ENCODE measurements around the gene PTPRN2.

PTPRN2 gene

DNA sequence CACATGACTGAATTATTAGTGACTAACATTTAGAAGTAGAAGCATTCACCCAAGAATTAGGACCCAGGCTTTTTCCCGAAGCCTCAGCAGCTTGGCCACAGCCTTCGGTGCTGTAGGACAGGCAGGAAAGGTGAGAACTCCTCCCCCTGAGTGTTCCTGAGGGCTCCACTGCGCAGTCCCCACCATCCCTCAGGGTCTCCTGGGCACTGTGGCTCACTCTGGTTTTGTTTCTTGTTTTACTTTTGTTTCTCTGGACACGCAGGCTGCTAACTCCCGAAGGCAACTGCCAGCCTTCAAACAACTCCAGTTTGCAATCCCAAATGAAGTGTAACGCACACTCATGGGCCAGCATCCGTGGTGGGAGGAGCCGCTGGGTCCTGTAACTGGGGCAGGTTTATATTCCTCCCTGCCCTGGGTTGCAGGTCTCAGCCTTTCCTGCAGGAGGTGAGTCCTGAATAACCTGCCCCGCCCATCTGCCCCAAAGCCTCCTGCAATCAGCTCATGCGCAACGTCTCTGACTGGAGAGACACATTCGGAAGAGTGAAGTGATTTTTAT, 492.9 kb downstream of the PTPRN2 start:
- no peak for DNase-seq (ENCODE audit: low read depth)
- TF ChIP-seq, protein P1, sequence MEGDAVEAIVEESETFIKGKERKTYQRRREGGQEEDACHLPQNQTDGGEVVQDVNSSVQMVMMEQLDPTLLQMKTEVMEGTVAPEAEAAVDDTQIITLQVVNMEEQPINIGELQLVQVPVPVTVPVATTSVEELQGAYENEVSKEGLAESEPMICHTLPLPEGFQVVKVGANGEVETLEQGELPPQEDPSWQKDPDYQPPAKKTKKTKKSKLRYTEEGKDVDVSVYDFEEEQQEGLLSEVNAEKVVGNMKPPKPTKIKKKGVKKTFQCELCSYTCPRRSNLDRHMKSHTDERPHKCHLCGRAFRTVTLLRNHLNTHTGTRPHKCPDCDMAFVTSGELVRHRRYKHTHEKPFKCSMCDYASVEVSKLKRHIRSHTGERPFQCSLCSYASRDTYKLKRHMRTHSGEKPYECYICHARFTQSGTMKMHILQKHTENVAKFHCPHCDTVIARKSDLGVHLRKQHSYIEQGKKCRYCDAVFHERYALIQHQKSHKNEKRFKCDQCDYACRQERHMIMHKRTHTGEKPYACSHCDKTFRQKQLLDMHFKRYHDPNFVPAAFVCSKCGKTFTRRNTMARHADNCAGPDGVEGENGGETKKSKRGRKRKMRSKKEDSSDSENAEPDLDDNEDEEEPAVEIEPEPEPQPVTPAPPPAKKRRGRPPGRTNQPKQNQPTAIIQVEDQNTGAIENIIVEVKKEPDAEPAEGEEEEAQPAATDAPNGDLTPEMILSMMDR (conservative IDR thresholded peaks at IDR 0.05; ENCODE audit: low read length): no peak

DNA sequence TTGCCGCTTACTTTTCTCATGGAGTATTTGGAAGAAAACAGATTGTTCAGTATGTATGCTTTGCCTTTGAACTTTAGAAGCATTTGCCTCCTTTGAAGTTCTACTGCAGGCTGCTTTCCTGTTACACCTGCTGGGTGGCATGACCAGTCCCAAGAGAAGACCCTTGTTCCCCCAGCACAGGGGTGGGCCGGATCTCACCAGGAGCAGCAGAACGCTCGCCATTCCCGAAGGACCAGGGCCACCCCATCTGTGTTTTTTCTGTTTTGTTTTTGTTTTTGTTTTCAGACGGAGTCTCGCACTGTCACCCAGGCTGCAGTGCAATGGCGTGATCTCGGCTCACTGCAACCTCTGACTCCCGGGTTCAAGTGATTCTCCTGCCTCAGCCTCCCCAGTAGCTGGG, 493.6 kb downstream of the PTPRN2 start:
- no peak for DNase-seq (ENCODE audit: low read depth)
- H3K4me3 ChIP-seq (ENCODE audit: low read length): no peak overlapping the region
- TF ChIP-seq, protein P1 (conservative IDR thresholded peaks at IDR 0.05; ENCODE audit: low read length): no peak

More for the DNA sequence above, 492.9 kb downstream of the PTPRN2 start:
- H3K4me3 ChIP-seq (ENCODE audit: low read length): no peak overlapping the region

DNA sequence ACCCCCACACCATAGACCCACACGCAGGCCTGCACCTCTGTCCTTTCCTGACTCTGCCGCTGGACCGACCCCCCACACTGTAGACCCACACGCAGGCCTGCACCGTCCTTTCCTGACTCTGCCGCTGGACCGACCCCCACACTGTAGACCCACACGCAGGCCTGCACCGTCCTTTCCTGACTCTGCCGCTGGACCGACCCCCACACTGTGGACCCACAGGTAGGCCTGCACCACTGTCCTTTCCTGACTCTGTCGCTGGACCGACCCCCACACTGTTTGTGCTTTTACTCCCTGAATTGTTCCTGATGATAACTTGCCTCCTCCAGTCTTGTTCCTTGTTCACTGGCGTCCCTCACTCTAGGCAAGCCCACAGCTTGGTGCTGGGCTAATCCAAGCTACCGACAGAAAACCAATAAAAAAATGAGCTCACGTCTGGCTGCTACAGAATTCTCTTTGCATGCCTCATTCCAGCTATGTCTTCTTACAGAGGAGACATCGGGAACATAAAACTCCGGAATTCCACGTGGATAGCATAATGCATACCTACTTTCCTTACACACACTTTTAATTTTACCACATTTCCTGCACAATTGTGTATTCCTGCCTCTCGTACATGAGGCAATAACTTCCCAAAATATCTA, 494.3 kb downstream of the PTPRN2 start:
- no peak overlapping the region for H3K4me3 ChIP-seq (ENCODE audit: low read length)
- DNase-seq (ENCODE audit: low read depth): no peak
- TF ChIP-seq, protein P1 (conservative IDR thresholded peaks at IDR 0.05; ENCODE audit: low read length): no peak

DNA sequence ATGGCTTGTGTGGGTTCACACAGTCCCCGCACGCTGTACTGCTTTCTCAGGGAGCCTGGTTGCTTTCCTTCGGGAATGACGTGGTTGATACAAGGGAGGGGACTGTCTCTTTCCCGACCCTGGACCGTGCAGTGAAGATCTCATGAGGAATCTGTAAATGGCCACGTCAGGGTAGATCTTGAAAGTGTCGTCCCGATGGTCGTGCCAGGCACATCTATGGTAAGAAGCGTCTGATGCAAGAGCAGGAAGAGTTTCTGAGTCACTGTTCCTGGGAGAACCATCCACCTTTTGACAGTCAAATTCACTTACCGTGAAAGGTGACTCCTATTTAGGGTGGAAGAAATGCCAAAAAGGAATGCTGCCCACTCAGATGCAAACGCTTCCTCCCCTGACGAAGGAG, 500.4 kb downstream of the PTPRN2 start:
- no peak overlapping the region for H3K4me3 ChIP-seq (ENCODE audit: low read length)
- no peak for DNase-seq (ENCODE audit: low read depth)
- TF ChIP-seq, protein P1 (conservative IDR thresholded peaks at IDR 0.05; ENCODE audit: low read length): no peak

DNA sequence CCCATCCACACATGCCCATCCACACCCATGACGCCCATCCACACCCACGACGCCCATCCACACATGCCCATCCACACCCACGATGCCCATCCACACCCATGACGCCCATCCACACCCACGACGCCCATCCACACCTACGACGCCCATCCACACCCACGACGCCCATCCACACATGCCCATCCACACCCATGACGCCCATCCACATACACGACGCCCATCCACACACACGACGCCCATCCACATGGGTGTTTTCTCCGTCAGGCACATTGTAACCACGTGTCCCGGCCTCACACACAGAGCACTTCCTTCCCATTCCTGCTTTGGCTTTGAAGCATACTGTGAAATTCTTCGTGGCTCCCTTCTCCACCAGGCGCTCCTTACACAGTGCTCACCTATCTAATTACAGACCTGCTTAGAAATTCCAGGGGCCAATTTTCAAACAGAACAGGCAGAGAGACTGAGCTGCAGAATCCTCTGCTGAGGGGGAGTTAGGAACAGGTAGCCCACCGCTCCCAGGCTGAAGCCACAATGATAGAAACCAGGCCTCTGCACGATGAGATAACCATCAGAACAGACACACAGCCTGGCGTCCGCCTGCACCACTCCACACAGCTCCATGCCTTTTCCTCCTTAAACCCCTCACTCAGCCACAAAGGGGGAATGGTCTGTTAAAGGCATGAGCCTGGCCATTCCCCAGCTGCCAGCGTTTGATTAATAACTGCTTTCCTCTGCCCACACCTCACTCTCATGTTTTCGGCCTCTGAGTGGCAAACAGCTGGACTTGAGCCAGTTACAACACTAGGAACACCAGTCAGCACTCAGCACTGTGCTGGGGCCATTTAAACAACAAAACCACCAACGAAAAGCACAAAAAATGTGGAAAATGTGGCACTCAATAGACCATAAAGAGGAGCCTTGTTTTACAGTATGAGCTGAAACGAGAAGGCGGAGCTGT, 501.6 kb downstream of the PTPRN2 start:
- DNase-seq (ENCODE audit: low read depth): no peak
- TF ChIP-seq, protein P1 (conservative IDR thresholded peaks at IDR 0.05; ENCODE audit: low read length): no peak
- no peak overlapping the region for H3K4me3 ChIP-seq (ENCODE audit: low read length)

DNA sequence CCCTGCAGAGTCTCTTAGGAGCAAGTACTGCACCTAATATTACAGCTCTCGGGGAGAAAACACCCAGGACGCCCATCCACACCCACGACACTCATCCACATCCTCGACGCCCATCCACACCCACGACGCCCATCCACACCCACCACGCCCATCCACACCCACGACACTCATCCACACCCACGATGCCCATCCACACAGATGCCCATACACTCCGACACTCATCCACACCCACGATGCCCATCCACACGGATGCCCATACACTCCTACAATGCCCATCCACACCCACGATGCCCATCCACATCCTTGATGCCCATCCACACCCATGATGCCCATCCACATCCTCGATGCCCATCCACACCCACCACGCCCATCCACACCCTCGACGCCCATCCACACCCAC, 503.1 kb downstream of the PTPRN2 start:
- no peak overlapping the region for H3K4me3 ChIP-seq (ENCODE audit: low read length)
- TF ChIP-seq, protein P1 (conservative IDR thresholded peaks at IDR 0.05; ENCODE audit: low read length): no peak
- no peak for DNase-seq (ENCODE audit: low read depth)

Measured in AG10803 (cell line).